Effector memory CD4-positive, alpha-beta T cell (primary cell): ENCODE results near the gene PPFIA3.
"Not testable (repeated sequence)": the region's sequence is repeated elsewhere in the genome, so short reads cannot be mapped to it uniquely, and the experiment has no call there.

Source experiments
- DNase-seq, 3 donors: peaks; one replicate each; pipeline ENCODE4 v3.0.0-alpha.2; 2020
- H3K27ac ChIP-seq: 2 replicates; pipeline ENCODE4 v1.7.0; 2013; ENCODE audit warnings: mild to moderate bottlenecking, low read length, moderate library complexity; ENCODE audit not compliant: insufficient read depth, poor library complexity, severe bottlenecking
- H3K27me3 ChIP-seq: replicated peaks from 2 replicates; pipeline ENCODE4 v1.7.0; 2013; ENCODE audit warnings: mild to moderate bottlenecking, low read length; ENCODE audit not compliant: insufficient read depth, control insufficient read depth, poor library complexity, severe bottlenecking
- H3K36me3 ChIP-seq: 2 replicates; pipeline ENCODE4 v1.7.0; 2013; ENCODE audit warnings: mild to moderate bottlenecking, low read length, moderate library complexity; ENCODE audit not compliant: control insufficient read depth, insufficient read depth
- H3K4me1 ChIP-seq: 2 replicates; pipeline ENCODE4 v1.7.0; 2013; ENCODE audit warnings: low read length, mild to moderate bottlenecking; ENCODE audit not compliant: control insufficient read depth, insufficient read depth, poor library complexity, severe bottlenecking
- H3K4me3 ChIP-seq: 2 replicates; pipeline ENCODE4 v1.7.0; 2013; ENCODE audit warnings: low read length, low read depth, mild to moderate bottlenecking; ENCODE audit not compliant: insufficient read depth, poor library complexity, severe bottlenecking
- H3K9me3 ChIP-seq: 2 replicates; pipeline ENCODE4 v1.7.0; 2013; ENCODE audit warnings: mild to moderate bottlenecking, low read length, moderate library complexity; ENCODE audit not compliant: control insufficient read depth

Gene PPFIA3

GRCh38 chr19:49182010-49182847 is 62.9 kb downstream of the PPFIA3 start:
- not testable (repeated sequence) for H3K27me3 ChIP-seq, H3K36me3 ChIP-seq, DNase-seq

GRCh38 chr19:49182848-49183375 is 63.6 kb downstream of the PPFIA3 start:
- H3K9me3 ChIP-seq: no peaks in the 10 kb centered on the region
- DNase-seq: no peak
- H3K4me1 ChIP-seq: no peaks in the 10 kb centered on the region
- no peaks in the 10 kb centered on the region for H3K27me3 ChIP-seq
- H3K27ac ChIP-seq: no peak overlapping the region
- no peaks in the 10 kb centered on the region for H3K36me3 ChIP-seq
- no peak overlapping the region for H3K4me3 ChIP-seq

More at GRCh38 chr19:49182010-49182847, 62.9 kb downstream of the PPFIA3 start:
- not testable (repeated sequence) for H3K27ac ChIP-seq, H3K4me1 ChIP-seq, H3K9me3 ChIP-seq, H3K4me3 ChIP-seq

- H3K9me3 ChIP-seq: no peaks in the 10 kb centered on the region
- H3K27me3 ChIP-seq: no peaks in the 10 kb centered on the region
- no peak for DNase-seq
- H3K27ac ChIP-seq: no peak overlapping the region
- no peaks in the 10 kb centered on the region for H3K36me3 ChIP-seq
- peaks cover 9% of the 10 kb centered on the region for H3K4me1 ChIP-seq
- H3K4me3 ChIP-seq: no peak overlapping the region
These were observed 66.8 kb downstream of the PPFIA3 start for GRCh38 chr19:49186108-49186507.

- H3K9me3 ChIP-seq: no peaks in the 10 kb centered on the region
- DNase-seq: no peak
- no peaks in the 10 kb centered on the region for H3K27me3 ChIP-seq
- no peak overlapping the region for H3K27ac ChIP-seq
- H3K4me1 ChIP-seq: peaks cover 9% of the 10 kb centered on the region
- no peak overlapping the region for H3K4me3 ChIP-seq
- no peaks in the 10 kb centered on the region for H3K36me3 ChIP-seq
These were observed 69.4 kb downstream of the PPFIA3 start for GRCh38 chr19:49188626-49189200.

GRCh38 chr19:49189259-49189658 is 69.9 kb downstream of the PPFIA3 start:
- no peak for DNase-seq
- no peak overlapping the region for H3K27ac ChIP-seq
- peaks cover 9% of the 10 kb centered on the region for H3K4me1 ChIP-seq
- H3K4me3 ChIP-seq: no peak overlapping the region
- no peaks in the 10 kb centered on the region for H3K9me3 ChIP-seq
- no peaks in the 10 kb centered on the region for H3K36me3 ChIP-seq
- no peaks in the 10 kb centered on the region for H3K27me3 ChIP-seq

- no peaks in the 10 kb centered on the region for H3K27me3 ChIP-seq
- H3K9me3 ChIP-seq: no peaks in the 10 kb centered on the region
- no peaks in the 10 kb centered on the region for H3K36me3 ChIP-seq
- H3K4me1 ChIP-seq: peaks cover 9% of the 10 kb centered on the region
- no peak for DNase-seq
- H3K4me3 ChIP-seq: no peak overlapping the region
- H3K27ac ChIP-seq: no peak overlapping the region
These were observed 71.4 kb downstream of the PPFIA3 start for GRCh38 chr19:49190781-49191180.

GRCh38 chr19:49193822-49194394 is 74.6 kb downstream of the PPFIA3 start:
- Histone ChIP-seq H3K27me3 (no peaks in the 10 kb centered on the region), H3K9me3 (no peaks in the 10 kb centered on the region), H3K36me3 (no peaks in the 10 kb centered on the region), H3K4me3 (no peak overlapping the region), H3K4me1 (peaks cover 9% of the 10 kb centered on the region), H3K27ac (no peak overlapping the region)
- DNase-seq: no peak

GRCh38 chr19:49194408-49194807 is 75.1 kb downstream of the PPFIA3 start:
- Histone ChIP-seq H3K27ac (no peak overlapping the region), H3K4me1 (peaks cover 7% of the 10 kb centered on the region), H3K36me3 (no peaks in the 10 kb centered on the region)

GRCh38 chr19:49196527-49197240 is 77.3 kb downstream of the PPFIA3 start:
- Histone ChIP-seq H3K27ac (no peak overlapping the region), H3K4me1 (no peaks in the 10 kb centered on the region), H3K9me3 (no peaks in the 10 kb centered on the region), H3K4me3 (no peak overlapping the region), H3K36me3 (no peaks in the 10 kb centered on the region), H3K27me3 (no peaks in the 10 kb centered on the region)
- DNase-seq: no peak

More at GRCh38 chr19:49194408-49194807, 75.1 kb downstream of the PPFIA3 start:
- H3K9me3 ChIP-seq: no peaks in the 10 kb centered on the region
- no peaks in the 10 kb centered on the region for H3K27me3 ChIP-seq
- no peak for DNase-seq
- no peak overlapping the region for H3K4me3 ChIP-seq
